ENCODE results near the gene BACE1.

DNA sequence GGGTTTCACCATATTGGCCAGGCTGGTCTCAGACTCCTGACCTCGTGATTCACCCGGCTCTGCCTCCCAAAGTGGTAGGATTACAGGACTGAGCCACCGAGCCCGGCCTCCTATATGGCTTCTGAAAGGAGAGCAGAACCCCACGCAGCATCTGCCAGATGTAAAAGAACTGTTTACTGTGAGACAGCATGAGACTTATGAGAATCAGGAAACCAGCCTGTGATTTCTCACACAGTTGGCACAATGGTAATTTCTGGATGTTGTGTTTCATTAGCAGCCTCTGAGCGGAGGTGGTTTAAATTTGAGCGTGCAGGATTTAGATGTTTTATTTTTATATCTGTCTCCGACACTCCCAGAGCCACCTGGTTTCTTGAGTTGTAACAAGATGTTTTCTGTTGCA, 45.4 kb upstream of the BACE1 start:
- TF ChIP-seq, protein P1, sequence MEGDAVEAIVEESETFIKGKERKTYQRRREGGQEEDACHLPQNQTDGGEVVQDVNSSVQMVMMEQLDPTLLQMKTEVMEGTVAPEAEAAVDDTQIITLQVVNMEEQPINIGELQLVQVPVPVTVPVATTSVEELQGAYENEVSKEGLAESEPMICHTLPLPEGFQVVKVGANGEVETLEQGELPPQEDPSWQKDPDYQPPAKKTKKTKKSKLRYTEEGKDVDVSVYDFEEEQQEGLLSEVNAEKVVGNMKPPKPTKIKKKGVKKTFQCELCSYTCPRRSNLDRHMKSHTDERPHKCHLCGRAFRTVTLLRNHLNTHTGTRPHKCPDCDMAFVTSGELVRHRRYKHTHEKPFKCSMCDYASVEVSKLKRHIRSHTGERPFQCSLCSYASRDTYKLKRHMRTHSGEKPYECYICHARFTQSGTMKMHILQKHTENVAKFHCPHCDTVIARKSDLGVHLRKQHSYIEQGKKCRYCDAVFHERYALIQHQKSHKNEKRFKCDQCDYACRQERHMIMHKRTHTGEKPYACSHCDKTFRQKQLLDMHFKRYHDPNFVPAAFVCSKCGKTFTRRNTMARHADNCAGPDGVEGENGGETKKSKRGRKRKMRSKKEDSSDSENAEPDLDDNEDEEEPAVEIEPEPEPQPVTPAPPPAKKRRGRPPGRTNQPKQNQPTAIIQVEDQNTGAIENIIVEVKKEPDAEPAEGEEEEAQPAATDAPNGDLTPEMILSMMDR (IDR thresholded peaks at IDR 0.05): no peak
- TF ChIP-seq POLR2AphosphoS5 (IDR thresholded peaks at IDR 0.05) (no peak), POLR2A (IDR thresholded peaks at IDR 0.05) (no peak), EP300 (IDR thresholded peaks at IDR 0.05) (no peak)

Measured in sigmoid colon (tissue), 4 donors.